GM18511 (cell line): ENCODE results near the gene PCGF3.
"Not testable (repeated sequence)": the region's sequence is repeated elsewhere in the genome, so short reads cannot be mapped to it uniquely, and the experiment has no call there.

ENCODE experiments used
- ATAC-seq: cut with Tn5 transposase; IDR thresholded peaks from one replicate; pipeline ENCODE4 v1.9.1; 2021; ENCODE audit warnings: mild to moderate bottlenecking, moderate library complexity; ENCODE audit not compliant: unreplicated experiment

The PCGF3 gene

GRCh38 chr4:667545-667925 is 38.1 kb upstream of the PCGF3 start:
- no peak for ATAC-seq

GRCh38 chr4:668219-668618 is 37.4 kb upstream of the PCGF3 start:
- ATAC-seq, result not testable (repeated sequence)

GRCh38 chr4:669806-670559 is 35.6 kb upstream of the PCGF3 start:
- ATAC-seq, result not testable (repeated sequence)

DNA sequence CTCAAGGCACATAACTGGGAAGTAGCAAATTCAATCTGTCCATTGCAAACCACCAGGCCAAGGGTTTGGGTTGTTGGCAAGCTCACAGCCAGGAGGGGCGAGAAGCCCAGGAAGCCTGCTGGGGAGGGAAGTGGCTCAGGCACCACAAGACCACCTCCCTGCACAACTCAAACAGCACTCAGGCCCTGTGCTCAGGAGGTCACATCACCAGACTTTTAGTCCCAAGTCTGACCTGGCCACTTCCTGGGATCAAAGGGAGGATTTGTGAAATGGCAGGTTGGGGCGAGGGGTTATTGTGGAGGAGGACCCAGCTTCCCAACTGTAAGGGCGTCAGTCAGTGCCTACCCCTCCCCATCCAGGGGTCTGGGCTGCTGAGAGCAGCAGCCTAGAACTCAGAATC is 33.9 kb upstream of the PCGF3 start:
- no peak for ATAC-seq

- ATAC-seq, result no peak
These were observed 32.1 kb upstream of the PCGF3 start for GRCh38 chr4:673349-674091.

- peak; percentile 73 for ATAC-seq
These were observed 31.2 kb upstream of the PCGF3 start, which contains the start of the genes ATP5ME and MYL5 for GRCh38 chr4:674172-675035. Gene ATP5ME, minus strand, starts transcription at chr4:674276. Its CDS starts 29 bp downstream, at chr4:674247. Gene MYL5, plus strand, starts transcription at chr4:674542. Its CDS starts 3,485 bp downstream, at chr4:678027.

- peak; percentile 5 for ATAC-seq
These were observed 30.4 kb upstream of the PCGF3 start for GRCh38 chr4:675036-675882.

DNA sequence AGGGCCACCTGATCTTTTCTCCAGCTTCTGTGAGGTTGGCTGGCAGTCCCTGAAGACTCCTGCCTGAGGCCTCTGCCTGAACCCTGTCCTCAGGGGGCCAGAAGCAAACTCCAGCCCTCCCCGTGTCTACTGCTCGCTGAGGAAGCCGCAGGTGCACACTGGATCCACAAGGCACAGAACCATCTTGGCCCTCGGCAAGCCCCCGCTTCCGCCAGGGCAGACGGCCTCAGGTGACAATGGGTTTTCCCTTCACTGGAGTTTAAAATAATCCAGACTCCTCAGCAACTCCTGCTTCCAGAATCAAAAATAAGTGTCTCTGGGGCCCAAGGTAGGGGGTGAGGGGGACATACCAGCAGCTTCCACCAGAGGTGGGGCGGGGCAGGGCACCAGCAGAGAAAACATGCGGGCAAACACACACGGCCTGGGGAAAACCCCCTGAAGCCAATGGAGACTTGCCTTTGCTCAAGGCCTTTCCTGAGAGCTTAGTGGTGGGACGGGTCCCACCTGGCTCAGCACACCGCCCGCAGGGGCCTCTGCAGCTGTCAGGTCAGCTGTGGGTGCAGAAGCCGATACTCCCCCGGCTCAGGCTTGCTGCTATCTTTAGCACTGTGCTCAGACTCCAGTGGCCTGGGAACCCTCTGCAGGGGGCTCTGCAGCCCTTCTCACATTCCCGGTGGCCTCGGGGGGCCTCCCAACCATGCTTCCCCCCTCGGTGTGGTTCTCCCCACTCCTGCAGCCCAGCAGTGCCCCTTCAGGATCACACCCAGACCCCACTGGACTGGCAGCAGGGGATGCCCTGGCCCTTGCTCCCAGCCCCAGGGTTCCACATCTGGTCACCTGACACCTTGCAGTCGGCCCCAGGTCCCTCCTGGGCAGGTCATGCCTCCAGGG is 29.4 kb upstream of the PCGF3 start:
- ATAC-seq, result peak; percentile 39

GRCh38 chr4:676871-677235 is 28.8 kb upstream of the PCGF3 start:
- ATAC-seq, result no peak

DNA sequence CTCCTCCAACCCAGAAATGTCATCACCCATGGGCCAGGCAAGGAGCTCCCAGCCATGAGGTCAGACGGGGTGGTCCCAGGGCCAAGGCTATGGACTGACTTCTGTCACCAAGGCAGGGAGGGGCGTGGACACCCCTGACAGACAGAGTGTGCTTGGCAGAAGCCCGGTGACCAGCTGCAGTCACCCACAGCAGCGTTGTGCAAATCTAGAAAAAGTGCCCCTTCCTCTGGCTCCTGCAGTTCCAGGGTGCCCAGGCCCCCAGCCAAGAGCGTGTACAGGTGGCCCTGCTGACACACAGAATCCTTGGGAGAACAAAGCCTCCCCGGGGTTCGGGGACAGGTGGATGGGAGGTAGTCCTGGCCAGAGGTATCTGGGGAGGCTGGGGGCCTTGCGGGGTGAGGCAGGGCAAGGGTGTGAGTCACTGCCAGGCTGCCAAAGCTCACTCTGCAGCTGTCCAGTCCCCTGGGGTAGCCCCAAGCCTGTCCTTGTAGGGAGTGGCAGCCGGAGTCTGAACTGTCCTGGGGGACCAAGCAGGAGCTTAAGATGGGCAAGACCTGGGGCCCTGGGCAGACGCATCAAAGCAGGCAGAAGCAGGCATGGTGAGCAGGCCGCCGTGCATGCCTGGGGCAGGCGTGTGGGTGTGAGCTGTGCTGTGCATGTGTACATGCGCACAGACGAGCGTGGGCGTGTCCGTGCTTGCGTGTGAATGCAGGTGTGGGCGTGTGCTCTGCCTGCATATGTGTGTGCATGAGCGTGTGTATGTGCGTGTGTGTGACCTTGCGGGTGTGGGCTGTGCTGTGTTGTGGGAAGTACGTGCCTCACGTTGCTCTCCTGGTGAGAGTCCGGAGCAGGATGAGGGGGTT is 28.0 kb upstream of the PCGF3 start:
- ATAC-seq, result no peak

DNA sequence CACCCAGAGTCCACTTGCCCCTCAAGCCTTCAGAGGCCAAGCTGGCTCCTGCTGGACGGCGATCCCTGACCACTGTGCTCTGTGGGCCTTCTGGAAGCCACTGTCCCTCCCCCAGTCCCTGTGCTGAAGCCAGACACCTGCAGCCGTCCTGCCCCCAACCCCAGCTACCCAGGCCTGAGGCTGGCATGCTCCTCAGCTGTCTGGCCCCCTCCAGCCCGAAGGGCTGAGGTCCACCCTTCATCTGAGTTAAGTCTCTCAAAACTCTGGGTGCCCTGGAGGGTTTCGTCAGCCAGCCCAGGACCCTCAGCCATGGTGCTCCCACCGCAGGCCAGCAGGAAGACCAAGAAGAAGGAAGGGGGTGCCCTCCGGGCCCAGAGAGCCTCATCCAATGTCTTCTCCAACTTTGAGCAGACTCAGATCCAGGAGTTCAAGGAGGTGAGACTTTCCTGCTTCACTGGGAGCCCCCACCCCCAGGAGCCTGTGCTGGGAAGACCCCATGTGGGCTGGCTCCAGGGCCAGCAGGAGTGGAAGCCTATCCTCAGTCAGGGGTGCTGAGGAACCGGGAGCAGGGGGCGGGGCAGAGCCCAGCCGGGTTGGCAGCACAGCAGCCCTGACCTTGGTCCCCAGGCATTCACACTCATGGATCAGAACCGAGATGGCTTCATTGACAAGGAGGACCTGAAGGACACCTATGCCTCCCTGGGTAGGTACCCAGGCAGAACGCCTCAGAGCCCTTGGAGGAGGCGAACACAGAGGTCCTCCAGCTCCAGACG is 27.1 kb upstream of the PCGF3 start:
- ATAC-seq, result no peak

DNA sequence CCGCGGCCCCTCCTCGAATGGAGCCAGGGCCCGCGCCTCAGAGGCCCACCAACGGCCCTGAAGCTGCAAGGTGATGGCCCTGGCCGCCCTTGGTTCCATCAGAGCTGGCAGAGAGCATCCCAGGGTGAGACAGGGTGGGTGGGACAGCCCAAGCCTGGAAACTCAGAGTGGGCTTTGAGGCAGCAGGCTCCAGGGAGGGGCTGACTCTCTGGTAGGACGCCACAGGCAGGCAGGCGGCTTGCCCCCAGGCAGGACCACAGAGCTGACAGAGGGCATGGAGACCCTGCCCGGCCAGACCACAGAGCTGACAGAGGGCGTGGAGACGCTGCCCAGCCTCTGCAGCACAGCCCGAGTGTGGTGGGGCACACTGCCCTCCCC is 26.5 kb upstream of the PCGF3 start:
- no peak for ATAC-seq

GRCh38 chr4:679629-680028 is 26.0 kb upstream of the PCGF3 start:
- no peak for ATAC-seq

DNA sequence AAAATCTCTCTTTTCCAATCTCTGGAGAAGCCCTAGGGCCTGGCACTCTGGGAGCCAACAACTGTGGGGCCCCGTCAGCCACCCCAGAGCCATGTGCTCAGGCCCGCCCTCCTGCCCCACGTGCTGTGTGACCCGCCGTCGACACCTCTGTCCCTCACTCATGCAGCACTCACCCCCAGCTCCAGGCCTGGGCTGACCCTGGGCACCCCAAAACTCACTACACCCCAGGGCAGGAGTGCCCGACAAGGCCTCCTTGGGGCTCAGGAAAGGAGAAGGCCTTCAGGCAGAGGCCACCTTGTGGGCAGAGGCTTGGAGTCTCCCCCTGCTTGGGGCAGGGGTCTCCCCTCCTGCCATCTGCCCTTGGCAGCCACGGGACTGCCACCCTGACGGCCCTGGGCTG is 25.5 kb upstream of the PCGF3 start:
- no peak for ATAC-seq

- ATAC-seq, result no peak
These were observed 25.1 kb upstream of the PCGF3 start for GRCh38 chr4:680551-680927.

GRCh38 chr4:680928-681645 is 24.5 kb upstream of the PCGF3 start:
- ATAC-seq, result no peak

GRCh38 chr4:681736-682451 is 23.7 kb upstream of the PCGF3 start:
- ATAC-seq, result no peak
